Common myeloid progenitor, CD34-positive (primary cell): ENCODE measurements around the gene CLMP.
A peak's percentile ranks its signal among the peaks of the same experiment; 100 is the strongest.

Experiments
- CTCF ChIA-PET: fragments of 350-600 bp; sonication (Branson Sonifier 250); formaldehyde crosslinking; loops from one replicate; lab custom pipeline; 2021; ENCODE audit warnings: antibody characterized with exemption; lab: Charles Lee
- POLR2A ChIA-PET: fragments of 350-600 bp; sonication (Branson Sonifier 250); formaldehyde crosslinking; loops from one replicate; lab custom pipeline; 2021; ENCODE audit warnings: antibody characterized with exemption; lab: Charles Lee
- DNase-seq, 3 donors: peaks; one replicate each; pipeline versions ENCODE4 v3.0.0 to v3.0.0-alpha.2; 2013
- H3K27ac ChIP-seq, 2 experiments: 1 replicate in 1 of 2; 2 replicates in 1 of 2; pipeline ENCODE4 v1.7.0; 2013; ENCODE audit warnings: inconsistent platforms in 2 of 2, low read length in 2 of 2, mild to moderate bottlenecking in 2 of 2, low read depth in 1 of 2, moderate library complexity in 1 of 2; ENCODE audit not compliant: severe bottlenecking in 2 of 2, insufficient read depth in 1 of 2, poor library complexity in 1 of 2
- H3K27me3 ChIP-seq, 5 experiments: replicated peaks in 2 of 5; 1 replicate in 3 of 5; 2 replicates in 2 of 5; pipeline versions ENCODE4 v1.6.1 to v1.7.0; 2013; ENCODE audit warnings: low read length in 4 of 5, mild to moderate bottlenecking in 2 of 5, moderate library complexity in 2 of 5, inconsistent platforms in 1 of 5; ENCODE audit not compliant: insufficient read depth in 5 of 5, control insufficient read depth in 4 of 5
- H3K36me3 ChIP-seq, 4 experiments: 1 replicate in 2 of 4; 2 replicates in 2 of 4; pipeline versions ENCODE4 v1.6.1 to v1.7.0; 2013; ENCODE audit warnings: low read length in 3 of 4, control low read depth in 1 of 4, mild to moderate bottlenecking in 1 of 4; ENCODE audit not compliant: control insufficient read depth in 4 of 4, insufficient read depth in 4 of 4
- H3K4me1 ChIP-seq, 4 experiments: 1 replicate in 3 of 4; 2 replicates in 1 of 4; pipeline versions ENCODE4 v1.6.1 to v1.7.1; 2013; ENCODE audit warnings: low read length in 3 of 4, mild to moderate bottlenecking in 3 of 4, control low read depth in 1 of 4, inconsistent platforms in 1 of 4, moderate library complexity in 1 of 4; ENCODE audit not compliant: control insufficient read depth in 4 of 4, insufficient read depth in 4 of 4; ENCODE audit errors: control extremely low read depth in 1 of 4
- H3K4me3 ChIP-seq, 7 experiments: 1 replicate in 4 of 7; 2 replicates in 3 of 7; pipeline versions ENCODE4 v1.5.1 to v1.7.0; 2013; ENCODE audit warnings: mild to moderate bottlenecking in 7 of 7, low read length in 6 of 7, moderate library complexity in 6 of 7, inconsistent platforms in 2 of 7, low read depth in 2 of 7, control low read depth in 1 of 7; ENCODE audit not compliant: insufficient read depth in 4 of 7, control insufficient read depth in 1 of 7; ENCODE audit errors: extremely low read depth in 1 of 7
- H3K9me3 ChIP-seq, 5 experiments: 1 replicate in 4 of 5; 2 replicates in 1 of 5; pipeline versions ENCODE4 v1.6.1 to v1.7.1; 2013; ENCODE audit warnings: low read length in 4 of 5, mild to moderate bottlenecking in 2 of 5, inconsistent platforms in 1 of 5, low read depth in 1 of 5, moderate library complexity in 1 of 5; ENCODE audit not compliant: control insufficient read depth in 4 of 5, insufficient read depth in 2 of 5; ENCODE audit errors: control extremely low read depth in 1 of 5
- WGBS: methylation state at CpG from one replicate; pipeline ENCODE4 v1.1.5; 2013; ENCODE audit not compliant: insufficient coverage; 5-methylcytosine and 5-hydroxymethylcytosine counted together

CLMP gene

GRCh38 chr11:123235656-123236261, 40.7 kb upstream of the CLMP start:
- Histone ChIP-seq H3K4me1 (peaks cover 0 to 5% (median 0%) of the 10 kb centered on the region in 4 experiments), H3K27ac (no peak overlapping the region), H3K27me3 (no peaks in the 10 kb centered on the region), H3K9me3 (no peaks in the 10 kb centered on the region), H3K36me3 (no peaks in the 10 kb centered on the region), H3K4me3 (no peak overlapping the region)
- no peak for DNase-seq
- 97% methylated on average over 12 of the region's 12 CpGs for WGBS
- POLR2A ChIA-PET = no interaction called here
- CTCF ChIA-PET = interaction anchor here (0.8 to 4.7 kb wide), 4 partner anchors 9 to 182 kb away, joined by 3 to 21 read pairs (median 5); no protein-coding TSS in a partner anchor

GRCh38 chr11:123235117-123235655, 40.1 kb upstream of the CLMP start:
- DNase-seq = peak; percentile 51 to 68 (median 68)
- POLR2A ChIA-PET = no interaction called here
- H3K4me3 ChIP-seq = no peak overlapping the region
- H3K9me3 ChIP-seq = no peaks in the 10 kb centered on the region
- peaks cover 0 to 5% (median 0%) of the 10 kb centered on the region in 4 experiments for H3K4me1 ChIP-seq
- CTCF ChIA-PET = interaction anchor here (0.8 to 4.7 kb wide), 4 partner anchors 9 to 181 kb away, joined by 3 to 21 read pairs (median 5); no protein-coding TSS in a partner anchor
- H3K27ac ChIP-seq = no peak overlapping the region
- WGBS = 49% methylated on average over 10 of the region's 12 CpGs
- no peaks in the 10 kb centered on the region for H3K36me3 ChIP-seq
- H3K27me3 ChIP-seq = no peaks in the 10 kb centered on the region

- no peak overlapping the region for H3K27ac ChIP-seq
- no peak overlapping the region for H3K4me3 ChIP-seq
- WGBS = 69% methylated on average over 2 of the region's 3 CpGs
- no peaks in the 10 kb centered on the region for H3K36me3 ChIP-seq
- H3K9me3 ChIP-seq = no peaks in the 10 kb centered on the region
- peaks cover 0 to 5% (median 0%) of the 10 kb centered on the region in 4 experiments for H3K4me1 ChIP-seq
- CTCF ChIA-PET = interaction anchor here (1.0 to 1.6 kb wide), 4 partner anchors 11 to 116 kb away, joined by 3 read pairs; no protein-coding TSS in a partner anchor
- no peaks in the 10 kb centered on the region for H3K27me3 ChIP-seq
- DNase-seq = no peak
- POLR2A ChIA-PET = no interaction called here
Observed at GRCh38 chr11:123233975-123234334, 38.9 kb upstream of the CLMP start.

- H3K4me1 ChIP-seq = peaks cover 0 to 5% (median 0%) of the 10 kb centered on the region in 4 experiments
- no peak overlapping the region for H3K4me3 ChIP-seq
- ChIA-PET POLR2A (no interaction called here), CTCF (interaction anchor here (1.0 to 1.7 kb wide), 5 partner anchors 12 to 115 kb away, joined by 3 to 4 read pairs (median 3); no protein-coding TSS in a partner anchor)
- no peak overlapping the region for H3K27ac ChIP-seq
- no peaks in the 10 kb centered on the region for H3K9me3 ChIP-seq
- WGBS = 95% methylated on average over 4 of the region's 6 CpGs
- no peaks in the 10 kb centered on the region for H3K27me3 ChIP-seq
- peak in 2 of 3 donors; percentile 22 to 23 for DNase-seq
- no peaks in the 10 kb centered on the region for H3K36me3 ChIP-seq
Observed at GRCh38 chr11:123233280-123233974, 38.4 kb upstream of the CLMP start.

GRCh38 chr11:123231777-123232176, 36.7 kb upstream of the CLMP start:
- WGBS = 70% methylated on average over 3 of the region's 3 CpGs
- no peaks in the 10 kb centered on the region for H3K9me3 ChIP-seq
- no peak overlapping the region for H3K27ac ChIP-seq
- no peak for DNase-seq
- peaks cover 0 to 5% (median 0%) of the 10 kb centered on the region in 4 experiments for H3K4me1 ChIP-seq
- CTCF ChIA-PET = interaction anchor here (1.1 to 2.5 kb wide), 3 partner anchors 20 to 128 kb away, joined by 3 to 12 read pairs (median 4); no protein-coding TSS in a partner anchor
- no peaks in the 10 kb centered on the region for H3K27me3 ChIP-seq
- H3K4me3 ChIP-seq = no peak overlapping the region
- POLR2A ChIA-PET = no interaction called here
- H3K36me3 ChIP-seq = no peaks in the 10 kb centered on the region

- no peak for DNase-seq
- POLR2A ChIA-PET = no interaction called here
- no peaks in the 10 kb centered on the region for H3K27me3 ChIP-seq
- WGBS = 92% methylated on average over 6 of the region's 6 CpGs
- no peaks in the 10 kb centered on the region for H3K9me3 ChIP-seq
- H3K27ac ChIP-seq = no peak overlapping the region
- CTCF ChIA-PET = interaction anchor here (0.7 to 2.5 kb wide), 4 partner anchors 16 to 127 kb away, joined by 3 to 12 read pairs (median 4); no protein-coding TSS in a partner anchor
- H3K36me3 ChIP-seq = no peaks in the 10 kb centered on the region
- H3K4me3 ChIP-seq = no peak overlapping the region
- peaks cover 0 to 5% (median 0%) of the 10 kb centered on the region in 4 experiments for H3K4me1 ChIP-seq
Observed at GRCh38 chr11:123231256-123231655, 36.2 kb upstream of the CLMP start.
